GM10266 (cell line): ENCODE data around the gene DCAF6.

Experiments
- DNase-seq: peaks from one replicate; pipeline ENCODE4 v3.0.0; 2012; ENCODE audit errors: extremely low spot score
- TF ChIP-seq, protein P1 (sequence below): IDR thresholded peaks from 2 replicates; pipeline ENCODE4 v1.5.1; 2012; ENCODE audit warnings: mild to moderate bottlenecking, low read depth; ENCODE audit not compliant: control insufficient read depth, insufficient read depth; ENCODE audit errors: missing control alignments

Gene DCAF6

DNA sequence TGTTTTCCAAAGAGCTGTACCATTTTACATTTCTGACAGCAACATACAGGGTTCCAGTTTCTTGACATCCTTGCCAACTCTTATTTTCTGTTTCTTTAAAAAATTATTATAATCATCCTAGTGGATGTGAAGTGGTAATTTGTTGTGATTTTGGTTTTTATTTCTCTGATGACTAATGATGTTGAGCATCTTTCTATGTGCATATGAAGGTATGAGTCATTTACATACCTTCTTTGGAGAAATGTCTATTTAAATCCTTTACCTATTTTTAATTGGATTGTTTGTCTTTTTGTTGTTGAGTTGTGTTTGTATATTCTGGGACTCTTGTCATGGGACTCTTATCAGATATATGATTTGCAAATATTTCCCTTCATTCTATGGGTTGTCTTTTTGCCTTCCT lies 21.2 kb downstream of the DCAF6 start:
- TF ChIP-seq, protein P1, sequence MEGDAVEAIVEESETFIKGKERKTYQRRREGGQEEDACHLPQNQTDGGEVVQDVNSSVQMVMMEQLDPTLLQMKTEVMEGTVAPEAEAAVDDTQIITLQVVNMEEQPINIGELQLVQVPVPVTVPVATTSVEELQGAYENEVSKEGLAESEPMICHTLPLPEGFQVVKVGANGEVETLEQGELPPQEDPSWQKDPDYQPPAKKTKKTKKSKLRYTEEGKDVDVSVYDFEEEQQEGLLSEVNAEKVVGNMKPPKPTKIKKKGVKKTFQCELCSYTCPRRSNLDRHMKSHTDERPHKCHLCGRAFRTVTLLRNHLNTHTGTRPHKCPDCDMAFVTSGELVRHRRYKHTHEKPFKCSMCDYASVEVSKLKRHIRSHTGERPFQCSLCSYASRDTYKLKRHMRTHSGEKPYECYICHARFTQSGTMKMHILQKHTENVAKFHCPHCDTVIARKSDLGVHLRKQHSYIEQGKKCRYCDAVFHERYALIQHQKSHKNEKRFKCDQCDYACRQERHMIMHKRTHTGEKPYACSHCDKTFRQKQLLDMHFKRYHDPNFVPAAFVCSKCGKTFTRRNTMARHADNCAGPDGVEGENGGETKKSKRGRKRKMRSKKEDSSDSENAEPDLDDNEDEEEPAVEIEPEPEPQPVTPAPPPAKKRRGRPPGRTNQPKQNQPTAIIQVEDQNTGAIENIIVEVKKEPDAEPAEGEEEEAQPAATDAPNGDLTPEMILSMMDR, result no peak

DNA sequence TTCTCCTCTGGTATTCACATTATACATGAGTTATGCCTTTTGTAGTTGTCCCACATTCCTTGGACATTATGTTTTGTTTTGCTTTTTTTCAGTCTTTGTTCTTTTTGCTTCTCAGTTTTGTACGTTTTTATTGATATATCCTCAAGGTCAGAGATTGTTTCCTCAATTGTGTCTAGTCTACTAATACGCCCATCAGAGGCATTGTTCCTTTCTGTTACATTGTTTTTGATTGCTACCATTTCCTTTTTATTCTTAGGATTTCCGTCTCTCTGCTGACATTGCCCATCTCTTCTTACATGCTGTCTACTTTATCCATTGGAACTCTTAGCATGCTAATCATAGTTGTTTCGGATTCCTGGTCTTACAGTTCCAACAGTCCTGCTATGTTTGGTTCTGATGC lies 28.2 kb downstream of the DCAF6 start:
- DNase-seq, result no peak
- TF ChIP-seq, protein P1, result no peak

More for the DNA sequence above, 21.2 kb downstream of the DCAF6 start:
- DNase-seq, result no peak

DNA sequence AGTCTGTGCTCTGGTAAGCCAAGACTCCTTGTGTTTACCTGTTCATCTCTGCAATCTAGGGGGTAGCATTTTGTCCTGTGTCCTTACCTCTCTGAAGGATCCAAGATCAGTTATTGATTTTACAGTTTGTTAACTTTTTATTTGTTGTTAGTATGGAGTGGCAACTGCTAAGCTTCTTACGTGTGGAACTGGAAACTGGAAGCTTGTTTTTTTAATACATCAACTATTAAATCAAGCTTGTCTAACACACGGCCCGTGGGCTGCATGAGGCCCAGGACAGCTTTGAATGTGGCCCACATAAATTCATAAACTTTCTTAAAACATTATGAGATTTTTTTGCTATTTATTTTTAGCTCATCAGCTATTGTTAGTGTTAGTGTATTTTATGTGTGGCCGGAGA lies 29.6 kb downstream of the DCAF6 start:
- no peak for DNase-seq

DNA sequence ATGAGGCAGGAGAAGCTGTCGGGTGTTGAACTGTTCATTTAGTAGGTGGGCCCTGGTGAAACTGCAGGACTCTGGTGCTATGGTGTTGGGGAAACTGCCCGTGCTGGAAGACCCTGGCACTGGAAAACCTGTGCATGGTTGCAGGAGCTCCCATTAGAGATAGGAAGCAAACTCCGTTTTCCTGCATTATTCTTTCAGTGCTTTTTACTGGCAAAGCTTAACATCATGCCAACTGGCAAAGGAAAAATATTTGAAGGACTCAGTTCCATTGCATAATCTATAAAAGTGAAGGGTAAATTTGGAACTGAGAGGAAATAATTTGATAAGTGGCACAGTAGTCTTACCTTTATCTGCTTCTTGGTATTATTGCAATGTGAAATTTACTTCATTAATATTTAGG lies 32.1 kb downstream of the DCAF6 start:
- no peak for DNase-seq
- TF ChIP-seq, protein P1, result no peak

More for the DNA sequence above, 29.6 kb downstream of the DCAF6 start:
- TF ChIP-seq, protein P1, result no peak

DNA sequence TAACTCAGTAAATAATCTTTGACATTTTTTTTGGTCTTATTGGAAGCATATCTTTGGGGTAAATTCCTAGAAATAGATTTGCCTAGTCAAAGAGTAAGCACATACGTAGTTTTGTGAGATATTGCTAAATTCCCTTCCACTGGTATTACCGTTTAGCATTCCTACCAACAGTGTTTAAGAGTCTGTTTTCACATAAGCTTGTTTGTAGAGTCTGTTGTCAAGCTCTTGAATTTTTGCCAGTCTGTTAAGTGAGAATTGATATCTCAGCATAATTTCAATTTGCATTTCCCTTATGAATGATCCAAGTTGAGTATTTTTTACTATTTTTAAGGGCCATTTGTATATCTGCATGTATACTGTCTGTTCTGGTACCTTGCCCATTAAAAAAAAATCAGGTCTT lies 37.3 kb downstream of the DCAF6 start:
- TF ChIP-seq, protein P1, result no peak
- no peak for DNase-seq

- TF ChIP-seq, protein P1, result no peak
- no peak for DNase-seq
Measured at GRCh38 chr1:167974698-167975097, 38.2 kb downstream of the DCAF6 start.

- DNase-seq, result no peak
- TF ChIP-seq, protein P1, result no peak
Measured at GRCh38 chr1:167977245-167977644, 40.8 kb downstream of the DCAF6 start.
